IMR-90 (cell line): ENCODE measurements around the gene MYNN. TPM values are rescaled to one million over a fixed set of nuclear protein-coding genes. Genes with fewer than 3 reads are reported as not detected.

Experiments
- ATAC-seq: fragments of 200-7000 bp; cut with Tn5 transposase; 2 replicates; pipeline ENCODE4 v1.9.1; 2020; ENCODE audit warnings: low read depth, mild to moderate bottlenecking, moderate library complexity
- BruUV-seq: library from RNA; stranded (reverse); fragments of 400-500 nt; replicated peaks from 2 replicates; lab custom pipeline; 2021; lab: Mats Ljungman, UMichigan
- CTCF ChIA-PET: fragments of 300-600 bp; formaldehyde crosslinking; extraction: SDS; loops from one replicate; lab custom pipeline; 2021; ENCODE audit warnings: antibody characterized with exemption; lab: Yijun Ruan, JAX
- POLR2A ChIA-PET: fragments of 300-600 bp; sonication (Branson Sonifier 250); formaldehyde crosslinking; loops from one replicate; lab custom pipeline; 2022; ENCODE audit warnings: antibody characterized with exemption; ENCODE audit not compliant: unreplicated experiment; lab: Charles Lee
- DNase-seq: peaks from one replicate; pipeline ENCODE4 v3.0.0; 2013
- H2AFZ ChIP-seq: replicated peaks from 2 replicates; pipeline ENCODE3; 2013; ENCODE audit warnings: low read length, mild to moderate bottlenecking; ENCODE audit not compliant: poor library complexity
- H2AK5ac ChIP-seq: 2 replicates; pipeline ENCODE4 v1.6.1; 2013; ENCODE audit warnings: low read depth, low read length, inconsistent platforms
- H2AK9ac ChIP-seq: replicated peaks from 2 replicates; pipeline ENCODE3; 2013; ENCODE audit warnings: mild to moderate bottlenecking, low read depth, low read length, moderate library complexity; ENCODE audit not compliant: poor library complexity
- H2BK120ac ChIP-seq: 2 replicates; pipeline ENCODE4 v1.6.1; 2013; ENCODE audit warnings: low read depth, low read length, inconsistent platforms
- H2BK15ac ChIP-seq: 3 replicates; pipeline ENCODE4 v1.6.1; 2013; ENCODE audit warnings: low read depth, low read length, inconsistent platforms
- H2BK20ac ChIP-seq: 2 replicates; pipeline ENCODE4 v1.6.1; 2013; ENCODE audit warnings: low read depth, mild to moderate bottlenecking, inconsistent platforms, low read length, moderate library complexity
- H2BK5ac ChIP-seq: 2 replicates; pipeline ENCODE4 v1.6.1; 2013; ENCODE audit warnings: mild to moderate bottlenecking, low read depth, low read length, inconsistent platforms; ENCODE audit not compliant: poor library complexity, severe bottlenecking
- H3K14ac ChIP-seq: replicated peaks from 2 replicates; pipeline ENCODE4 v1.6.1; 2013; ENCODE audit warnings: low read depth, low read length, inconsistent platforms
- H3K18ac ChIP-seq: 2 replicates; pipeline ENCODE4 v1.6.1; 2013; ENCODE audit warnings: low read depth, low read length, control low read depth
- H3K23ac ChIP-seq: 2 replicates; pipeline ENCODE4 v1.6.1; 2013; ENCODE audit warnings: low read depth, low read length, inconsistent platforms
- H3K27ac ChIP-seq: 2 replicates; pipeline ENCODE4 v1.5.1; 2013; ENCODE audit warnings: mild to moderate bottlenecking, control low read depth, low read length; ENCODE audit not compliant: insufficient read depth
- H3K27me3 ChIP-seq: 2 replicates; pipeline ENCODE4 v1.6.1; 2013; ENCODE audit warnings: low read length; ENCODE audit not compliant: control insufficient read depth, insufficient read depth
- H3K36me3 ChIP-seq: 2 replicates; pipeline ENCODE4 v1.6.1; 2013; ENCODE audit warnings: low read length, mixed read lengths; ENCODE audit not compliant: control insufficient read depth, insufficient read depth
- H3K4ac ChIP-seq: 2 replicates; pipeline ENCODE4 v1.6.1; 2013; ENCODE audit warnings: low read depth, low read length, inconsistent platforms
- H3K4me1 ChIP-seq: 2 replicates; pipeline ENCODE4 v1.6.1; 2013; ENCODE audit warnings: low read length, mixed read lengths; ENCODE audit not compliant: control insufficient read depth, insufficient read depth
- H3K4me2 ChIP-seq: 2 replicates; pipeline ENCODE4 v1.6.1; 2013; ENCODE audit warnings: low read depth, mild to moderate bottlenecking, control low read depth, low read length, moderate library complexity
- H3K4me3 ChIP-seq: 2 replicates; pipeline ENCODE4 v1.5.1; 2013; ENCODE audit warnings: low read depth, mild to moderate bottlenecking, control low read depth, low read length, moderate library complexity; ENCODE audit not compliant: insufficient read depth
- H3K56ac ChIP-seq: 2 replicates; pipeline ENCODE4 v1.6.1; 2013; ENCODE audit warnings: low read length, inconsistent platforms; ENCODE audit not compliant: insufficient read depth; ENCODE audit errors: extremely low read depth
- H3K79me1 ChIP-seq, 2 experiments: 2 replicates each; pipeline ENCODE4 v1.6.1; 2013; ENCODE audit warnings: low read length in 2 of 2, inconsistent platforms in 1 of 2, low read depth in 1 of 2
- H3K9ac ChIP-seq: 2 replicates; pipeline ENCODE4 v1.6.1; 2013; ENCODE audit warnings: low read depth, low read length, control low read depth
- H3K9me1 ChIP-seq: 2 replicates; pipeline ENCODE4 v1.6.1; 2013; ENCODE audit warnings: low read length, inconsistent platforms; ENCODE audit not compliant: insufficient read depth
- H3K9me3 ChIP-seq: 2 replicates; pipeline ENCODE4 v1.6.1; 2013; ENCODE audit warnings: low read length; ENCODE audit not compliant: control insufficient read depth, insufficient read depth
- H4K20me1 ChIP-seq: 2 replicates; pipeline ENCODE4 v1.6.1; 2013; ENCODE audit warnings: low read length, inconsistent platforms; ENCODE audit not compliant: insufficient read depth
- H4K5ac ChIP-seq: 2 replicates; pipeline ENCODE4 v1.6.1; 2013; ENCODE audit warnings: mild to moderate bottlenecking, low read depth, low read length, control low read depth
- H4K8ac ChIP-seq, 2 experiments: 2 replicates each; pipeline ENCODE4 v1.6.1; 2013; ENCODE audit warnings: low read depth in 2 of 2, low read length in 2 of 2, control low read depth in 1 of 2, inconsistent platforms in 1 of 2
- H4K91ac ChIP-seq: 2 replicates; pipeline ENCODE4 v1.6.1; 2013; ENCODE audit warnings: low read depth, low read length, inconsistent platforms; ENCODE audit not compliant: insufficient read depth
- BHLHE40 ChIP-seq: fragments of 150-350 bp; IDR thresholded peaks from 2 replicates; pipeline ENCODE4 v1.6.1; 2016; ENCODE audit warnings: mild to moderate bottlenecking, low read depth, low read length
- CEBPB ChIP-seq: IDR thresholded peaks from 2 replicates; pipeline ENCODE4 v1.6.1; 2012; ENCODE audit warnings: low read depth, low read length, improper control_type of control experiment
- CHD1 ChIP-seq: IDR thresholded peaks from 2 replicates; pipeline ENCODE4 v1.6.1; 2012; ENCODE audit warnings: low read depth, low read length, improper control_type of control experiment
- FOS ChIP-seq: fragments of 150-350 bp; IDR thresholded peaks from 2 replicates; pipeline ENCODE4 v1.6.1; 2016; ENCODE audit warnings: low read depth, low read length
- MAFK ChIP-seq: IDR thresholded peaks from 2 replicates; pipeline ENCODE4 v1.6.1; 2012; ENCODE audit warnings: low read depth, low read length, improper control_type of control experiment
- MAZ ChIP-seq: IDR thresholded peaks from 2 replicates; pipeline ENCODE4 v1.6.1; 2012; ENCODE audit warnings: low read depth, mild to moderate bottlenecking, low read length, improper control_type of control experiment, moderate library complexity, borderline replicate concordance
- MXI1 ChIP-seq: IDR thresholded peaks from 2 replicates; pipeline ENCODE4 v1.6.1; 2012; ENCODE audit warnings: low read depth, mild to moderate bottlenecking, low read length, moderate library complexity, borderline replicate concordance
- NFE2L2 ChIP-seq: fragments of 150-350 bp; IDR thresholded peaks from 2 replicates; pipeline ENCODE4 v1.6.1; 2016; ENCODE audit warnings: low read depth, mild to moderate bottlenecking, low read length
- POLR2A ChIP-seq: IDR thresholded peaks from 2 replicates; pipeline ENCODE4 v1.6.1; 2012; ENCODE audit warnings: mild to moderate bottlenecking, low read depth, low read length
- RAD21 ChIP-seq: IDR thresholded peaks from 2 replicates; pipeline ENCODE4 v1.6.1; 2012; ENCODE audit warnings: low read length, improper control_type of control experiment
- SMC3 ChIP-seq: fragments of 150-350 bp; IDR thresholded peaks from 2 replicates; pipeline ENCODE4 v1.6.1; 2016; ENCODE audit warnings: low read depth, mild to moderate bottlenecking, antibody characterized with exemption, low read length, moderate library complexity
- WGBS, 2 experiments: methylation state at CpG; one replicate each; pipeline versions ENCODE4 v1.1.5 to v1.1.7; 2013; ENCODE audit warnings: missing lambda C conversion rate in 2 of 2; ENCODE audit not compliant: insufficient read length in 1 of 2; ENCODE audit errors: extremely low coverage in 2 of 2; 5-methylcytosine and 5-hydroxymethylcytosine counted together
- dilution Hi-C: fragments of 300-500 bp; cut with HindIII; formaldehyde crosslinking; loops from one replicate; pipeline ENCODE4 v1.14.3; 2018; ENCODE audit warnings: low sequenced_read_pairs; ENCODE audit not compliant: unreplicated experiment
- in situ Hi-C: fragments of 300-500 bp; cut with MboI; formaldehyde crosslinking; loops from 3 replicates; pipeline ENCODE4 v1.14.3; 2019; ENCODE audit warnings: low sequenced_read_pairs, inconsistent platforms, mixed read lengths
- intact Hi-C: fragments of 100-400 bp; cut with micrococcal nuclease; formaldehyde crosslinking; loops from 2 replicates; pipeline ENCODE4 v1.10.0; 2022
- polyA plus RNA-seq, 3 experiments: library from polyadenylated mRNA; depleted of rRNA; stranded (reverse); fragments of >200 nt; gene quantifications; 2 replicates each; pipeline ENCODE4 v1.2.3, GENCODE V29; 2012; ENCODE audit warnings: low replicate concordance in 1 of 3
- total RNA-seq: library from RNA; depleted of rRNA; stranded (reverse); fragments of >200 nt; gene quantifications from 2 replicates; pipeline ENCODE4 v1.2.3, GENCODE V29; 2012
- TF ChIP-seq, protein P1 (sequence below): fragments of 150-350 bp; IDR thresholded peaks from 2 replicates; pipeline ENCODE4 v1.6.1; 2017; ENCODE audit warnings: mild to moderate bottlenecking, antibody characterized with exemption, low read length, low read depth
- TF ChIP-seq, protein P2 (sequence below): conservative IDR thresholded peaks from 2 replicates; pipeline ENCODE4 v1.5.1; 2012; ENCODE audit warnings: mild to moderate bottlenecking, low read depth, low read length, improper control_type of control experiment
- TF ChIP-seq, protein P3 (sequence below): fragments of 150-350 bp; IDR thresholded peaks from 2 replicates; pipeline ENCODE4 v1.6.1; 2016; ENCODE audit warnings: low read depth, mild to moderate bottlenecking, low read length, moderate library complexity, borderline replicate concordance

Gene MYNN
- total and polyA plus RNA-seq, 2 of the 4 experiments (the other 2 are of a cell fraction) = 11.8 to 26.9 TPM

DNA sequence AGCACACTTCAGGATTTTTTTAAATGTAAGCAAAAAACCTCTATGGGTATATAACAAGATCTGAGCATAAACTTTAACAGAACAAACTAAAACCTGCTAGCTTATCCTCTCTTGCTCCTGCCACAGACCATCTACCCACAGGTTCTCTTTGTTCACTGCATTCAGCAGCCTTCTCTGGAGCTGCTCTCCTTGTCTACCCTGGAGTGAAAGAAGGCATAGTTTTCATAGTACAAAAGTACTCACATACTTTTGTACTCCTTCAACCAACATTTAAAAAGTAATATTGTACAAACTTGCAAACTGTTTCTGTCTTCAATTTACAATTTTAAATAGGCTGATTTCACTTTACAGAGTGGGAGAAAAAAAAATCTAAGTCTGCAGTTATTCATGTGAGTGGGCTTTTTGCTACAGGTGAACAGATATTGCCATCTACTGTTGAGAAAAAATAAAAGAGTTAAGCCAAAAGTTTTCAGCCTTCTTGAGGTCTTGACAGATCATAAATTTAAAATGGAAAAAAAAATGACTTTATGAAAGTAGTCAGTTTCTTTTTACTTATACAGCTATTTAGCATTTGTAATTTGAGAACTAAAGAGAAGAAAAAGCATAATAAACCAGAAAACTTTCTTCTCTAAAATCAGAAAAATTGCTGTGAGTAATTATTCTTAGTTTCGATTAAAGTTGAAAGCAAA is 28.7 kb upstream of the MYNN start (continued):
- no peak for TF ChIP-seq BHLHE40

DNA sequence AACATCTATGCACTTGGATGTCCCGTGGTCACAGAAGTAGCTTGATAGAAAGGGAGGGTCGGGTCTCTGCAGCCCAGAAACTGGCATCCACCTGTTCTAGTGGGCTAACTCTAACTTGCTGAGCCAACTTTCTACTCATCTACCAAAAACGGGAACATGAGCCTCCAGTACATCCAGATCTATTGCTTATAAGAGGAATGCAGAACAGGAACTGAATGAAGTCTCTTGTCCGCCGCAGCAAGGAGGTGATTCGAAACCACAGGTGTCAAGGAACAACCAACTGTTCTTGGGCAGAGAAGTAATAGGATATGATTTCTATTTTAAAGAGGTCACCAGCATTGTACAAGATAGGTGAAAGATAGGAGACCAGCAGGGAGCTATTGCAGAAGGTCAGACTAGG is 26.3 kb upstream of the MYNN start:
- Histone ChIP-seq H2BK20ac (no peak overlapping the region), H3K23ac (no peak overlapping the region), H2AK9ac (no peak overlapping the region), H3K79me1 (no peaks in the 10 kb centered on the region), H4K8ac (no peak overlapping the region), H2AFZ (no peak overlapping the region), H3K18ac (no peak overlapping the region), H3K56ac (no peak overlapping the region), H3K4ac (no peak overlapping the region), H4K91ac (no peak overlapping the region), H2BK5ac (no peak overlapping the region), H3K4me1 (no peaks in the 10 kb centered on the region), H3K9me3 (no peaks in the 10 kb centered on the region), H3K9me1 (no peaks in the 10 kb centered on the region), H4K20me1 (no peaks in the 10 kb centered on the region), H3K27ac (no peak overlapping the region), H4K5ac (no peak overlapping the region), H3K36me3 (no peaks in the 10 kb centered on the region), H3K9ac (no peak overlapping the region), H3K27me3 (peaks cover 5% of the 10 kb centered on the region), H2AK5ac (no peak overlapping the region), H2BK15ac (no peak overlapping the region), H3K4me2 (no peak overlapping the region), H2BK120ac (no peak overlapping the region), H3K4me3 (no peak overlapping the region), H3K14ac (no peak overlapping the region)
- ATAC-seq (no peak), DNase-seq (no peak)
- no CpG with 5 or more reads among the region's 6 CpGs for WGBS, 2 experiments
- in situ Hi-C loops = no loop called here
- dilution Hi-C loops = no loop called here
- intact Hi-C loops = no loop called here
- BruUV-seq = no TSS peak
- CTCF ChIA-PET = no interaction called here
- POLR2A ChIA-PET = no interaction called here
- TF ChIP-seq NFE2L2 (no peak), SMC3 (no peak), MXI1 (no peak), MAFK (no peak), CHD1 (no peak), BHLHE40 (no peak), MAZ (no peak), CEBPB (no peak), FOS (no peak), RAD21 (no peak), POLR2A (no peak)
- TF ChIP-seq, protein P1, sequence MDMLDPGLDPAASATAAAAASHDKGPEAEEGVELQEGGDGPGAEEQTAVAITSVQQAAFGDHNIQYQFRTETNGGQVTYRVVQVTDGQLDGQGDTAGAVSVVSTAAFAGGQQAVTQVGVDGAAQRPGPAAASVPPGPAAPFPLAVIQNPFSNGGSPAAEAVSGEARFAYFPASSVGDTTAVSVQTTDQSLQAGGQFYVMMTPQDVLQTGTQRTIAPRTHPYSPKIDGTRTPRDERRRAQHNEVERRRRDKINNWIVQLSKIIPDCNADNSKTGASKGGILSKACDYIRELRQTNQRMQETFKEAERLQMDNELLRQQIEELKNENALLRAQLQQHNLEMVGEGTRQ = no peak
- TF ChIP-seq, protein P2, sequence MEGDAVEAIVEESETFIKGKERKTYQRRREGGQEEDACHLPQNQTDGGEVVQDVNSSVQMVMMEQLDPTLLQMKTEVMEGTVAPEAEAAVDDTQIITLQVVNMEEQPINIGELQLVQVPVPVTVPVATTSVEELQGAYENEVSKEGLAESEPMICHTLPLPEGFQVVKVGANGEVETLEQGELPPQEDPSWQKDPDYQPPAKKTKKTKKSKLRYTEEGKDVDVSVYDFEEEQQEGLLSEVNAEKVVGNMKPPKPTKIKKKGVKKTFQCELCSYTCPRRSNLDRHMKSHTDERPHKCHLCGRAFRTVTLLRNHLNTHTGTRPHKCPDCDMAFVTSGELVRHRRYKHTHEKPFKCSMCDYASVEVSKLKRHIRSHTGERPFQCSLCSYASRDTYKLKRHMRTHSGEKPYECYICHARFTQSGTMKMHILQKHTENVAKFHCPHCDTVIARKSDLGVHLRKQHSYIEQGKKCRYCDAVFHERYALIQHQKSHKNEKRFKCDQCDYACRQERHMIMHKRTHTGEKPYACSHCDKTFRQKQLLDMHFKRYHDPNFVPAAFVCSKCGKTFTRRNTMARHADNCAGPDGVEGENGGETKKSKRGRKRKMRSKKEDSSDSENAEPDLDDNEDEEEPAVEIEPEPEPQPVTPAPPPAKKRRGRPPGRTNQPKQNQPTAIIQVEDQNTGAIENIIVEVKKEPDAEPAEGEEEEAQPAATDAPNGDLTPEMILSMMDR = no peak
- TF ChIP-seq, protein P3, sequence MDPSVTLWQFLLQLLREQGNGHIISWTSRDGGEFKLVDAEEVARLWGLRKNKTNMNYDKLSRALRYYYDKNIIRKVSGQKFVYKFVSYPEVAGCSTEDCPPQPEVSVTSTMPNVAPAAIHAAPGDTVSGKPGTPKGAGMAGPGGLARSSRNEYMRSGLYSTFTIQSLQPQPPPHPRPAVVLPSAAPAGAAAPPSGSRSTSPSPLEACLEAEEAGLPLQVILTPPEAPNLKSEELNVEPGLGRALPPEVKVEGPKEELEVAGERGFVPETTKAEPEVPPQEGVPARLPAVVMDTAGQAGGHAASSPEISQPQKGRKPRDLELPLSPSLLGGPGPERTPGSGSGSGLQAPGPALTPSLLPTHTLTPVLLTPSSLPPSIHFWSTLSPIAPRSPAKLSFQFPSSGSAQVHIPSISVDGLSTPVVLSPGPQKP = no peak
